Liver (tissue), 9 donors: ENCODE data around the gene RAB6B. TPM values are rescaled to one million over a fixed set of nuclear protein-coding genes. Genes with fewer than 3 reads are reported as not detected.

Experiments
- DNase-seq: peaks from one replicate; pipeline ENCODE4 v3.0.0-alpha.2; 2017; ENCODE audit warnings: low spot score
- H3K27ac ChIP-seq, 2 donors: one replicate each; pipeline ENCODE4 v1.7.0; 2013; ENCODE audit warnings: inconsistent platforms in 2 of 2, low read length in 2 of 2, control low read depth in 1 of 2, low read depth in 1 of 2, mild to moderate bottlenecking in 1 of 2
- H3K27me3 ChIP-seq, 4 donors: one replicate each; pipeline versions ENCODE4 v1.6.1 to v1.7.0; 2013; ENCODE audit warnings: low read length in 3 of 4, inconsistent platforms in 1 of 4, mild to moderate bottlenecking in 1 of 4, moderate library complexity in 1 of 4; ENCODE audit not compliant: control insufficient read depth in 4 of 4, insufficient read depth in 4 of 4
- H3K36me3 ChIP-seq, 4 donors: one replicate each; pipeline versions ENCODE4 v1.6.1 to v1.7.0; 2013; ENCODE audit warnings: low read length in 3 of 4, mild to moderate bottlenecking in 3 of 4, low read depth in 1 of 4, moderate library complexity in 1 of 4; ENCODE audit not compliant: control insufficient read depth in 4 of 4, insufficient read depth in 3 of 4
- H3K4me1 ChIP-seq, 4 donors: one replicate each; pipeline versions ENCODE4 v1.6.1 to v1.7.0; 2013; ENCODE audit warnings: low read length in 3 of 4, mild to moderate bottlenecking in 3 of 4, moderate library complexity in 1 of 4; ENCODE audit not compliant: control insufficient read depth in 4 of 4, insufficient read depth in 4 of 4
- H3K4me3 ChIP-seq, 3 donors: one replicate each; pipeline versions ENCODE4 v1.6.1 to v1.7.0; 2013; ENCODE audit warnings: low read length in 3 of 3, control low read depth in 1 of 3, low read depth in 1 of 3, mild to moderate bottlenecking in 1 of 3
- H3K9ac ChIP-seq, 2 donors: one replicate each; pipeline ENCODE4 v1.7.0; 2013; ENCODE audit warnings: low read length in 2 of 2, mild to moderate bottlenecking in 2 of 2, moderate library complexity in 2 of 2, control low read depth in 1 of 2, low read depth in 1 of 2
- H3K9me3 ChIP-seq, 4 donors: one replicate each; pipeline versions ENCODE4 v1.6.1 to v1.7.0; 2013; ENCODE audit warnings: low read length in 3 of 4; ENCODE audit not compliant: control insufficient read depth in 4 of 4
- EGR1 ChIP-seq, 2 donors: IDR thresholded peaks; 2 replicates each; pipeline ENCODE4 v1.6.1; 2016 to 2018; ENCODE audit warnings: antibody characterized with exemption in 2 of 2, low read depth in 2 of 2
- FOXA1 ChIP-seq: IDR thresholded peaks from 2 replicates; pipeline ENCODE4 v1.6.1; 2016; ENCODE audit warnings: antibody characterized with exemption
- GABPA ChIP-seq, 2 donors: IDR thresholded peaks in 1 of 2; conservative IDR thresholded peaks in 1 of 2; 2 replicates each; pipeline ENCODE4 v1.6.1; 2016; ENCODE audit warnings: antibody characterized with exemption in 2 of 2, mild to moderate bottlenecking in 1 of 2, moderate library complexity in 1 of 2
- HNF4A ChIP-seq, 2 donors: conservative IDR thresholded peaks; 2 replicates each; pipeline ENCODE4 v1.6.1; 2016; ENCODE audit warnings: antibody characterized with exemption in 2 of 2, mild to moderate bottlenecking in 2 of 2
- HNF4G ChIP-seq: IDR thresholded peaks from 2 replicates; pipeline ENCODE4 v1.6.1; 2016; ENCODE audit warnings: antibody characterized with exemption
- JUND ChIP-seq, 2 donors: IDR thresholded peaks; 2 replicates each; pipeline ENCODE4 v1.6.1; 2016; ENCODE audit warnings: antibody characterized with exemption in 2 of 2
- NR2F2 ChIP-seq: IDR thresholded peaks from 2 replicates; pipeline ENCODE4 v1.6.1; 2016; ENCODE audit warnings: antibody characterized with exemption
- RAD21 ChIP-seq, 2 donors: IDR thresholded peaks; 2 replicates each; pipeline ENCODE4 v1.6.1; 2016; ENCODE audit warnings: antibody characterized with exemption in 2 of 2, mild to moderate bottlenecking in 2 of 2
- RXRA ChIP-seq, 2 donors: IDR thresholded peaks; 2 replicates each; pipeline ENCODE4 v1.6.1; 2017 to 2018; ENCODE audit warnings: antibody characterized with exemption in 2 of 2, mild to moderate bottlenecking in 1 of 2
- SP1 ChIP-seq: IDR thresholded peaks from 2 replicates; pipeline ENCODE4 v1.6.1; 2018; ENCODE audit warnings: antibody characterized with exemption, mild to moderate bottlenecking
- TAF1 ChIP-seq: conservative IDR thresholded peaks from 2 replicates; pipeline ENCODE4 v1.6.1; 2016; ENCODE audit warnings: antibody characterized with exemption, mild to moderate bottlenecking
- YY1 ChIP-seq: IDR thresholded peaks from 2 replicates; pipeline ENCODE4 v1.6.1; 2016; ENCODE audit warnings: antibody characterized with exemption, mild to moderate bottlenecking
- WGBS: extraction: QIAGEN DNeasy Blood & Tissue Kit; methylation state at CpG from one replicate; pipeline ENCODE4 v1.1.7; 2013; 5-methylcytosine and 5-hydroxymethylcytosine counted together
- polyA plus RNA-seq, 2 donors: library from polyadenylated mRNA; stranded (reverse) in 1 of 2; unstranded in 1 of 2; fragments of 200-250 nt in 1 of 2; fragments of >200 nt in 1 of 2; fragmentation: Nextera tagmentation in 1 of 2; extraction: Ambion mirVana in 1 of 2; gene quantifications; one replicate each; pipeline versions ENCODE4 v1.2.1 to v1.2.3, GENCODE V29; 2013 to 2015
- total RNA-seq, 2 donors: library from RNA; depleted of rRNA; stranded (reverse); fragments of >200 nt; gene quantifications; one replicate each; pipeline ENCODE4 v1.2.3, GENCODE V29; 2014
- TF ChIP-seq, protein P1 (sequence below): IDR thresholded peaks from 2 replicates; pipeline ENCODE4 v1.6.1; 2016; ENCODE audit warnings: antibody characterized with exemption
- TF ChIP-seq, protein P2 (sequence below): IDR thresholded peaks from 2 replicates; pipeline ENCODE4 v1.6.1; 2016; ENCODE audit warnings: antibody characterized with exemption
- TF ChIP-seq, protein P3 (sequence below): IDR thresholded peaks from 2 replicates; pipeline ENCODE4 v1.6.1; 2016; ENCODE audit warnings: antibody characterized with exemption, mild to moderate bottlenecking
- TF ChIP-seq, protein P4 (sequence below): fragments of 150-350 bp; IDR thresholded peaks from 2 replicates; pipeline ENCODE4 v1.5.1; 2017; ENCODE audit warnings: improper control_type of control experiment, low read depth, low read length; ENCODE audit not compliant: missing input control
- donor health status: healthy.
- donor health status: healthy.
- donor health status: healthy.
- donor health status: healthy.
- donor health status: healthy.

The RAB6B gene
- total and polyA plus RNA-seq, 4 donors: 0.08 to 2.8 (median 0.28) TPM

DNA sequence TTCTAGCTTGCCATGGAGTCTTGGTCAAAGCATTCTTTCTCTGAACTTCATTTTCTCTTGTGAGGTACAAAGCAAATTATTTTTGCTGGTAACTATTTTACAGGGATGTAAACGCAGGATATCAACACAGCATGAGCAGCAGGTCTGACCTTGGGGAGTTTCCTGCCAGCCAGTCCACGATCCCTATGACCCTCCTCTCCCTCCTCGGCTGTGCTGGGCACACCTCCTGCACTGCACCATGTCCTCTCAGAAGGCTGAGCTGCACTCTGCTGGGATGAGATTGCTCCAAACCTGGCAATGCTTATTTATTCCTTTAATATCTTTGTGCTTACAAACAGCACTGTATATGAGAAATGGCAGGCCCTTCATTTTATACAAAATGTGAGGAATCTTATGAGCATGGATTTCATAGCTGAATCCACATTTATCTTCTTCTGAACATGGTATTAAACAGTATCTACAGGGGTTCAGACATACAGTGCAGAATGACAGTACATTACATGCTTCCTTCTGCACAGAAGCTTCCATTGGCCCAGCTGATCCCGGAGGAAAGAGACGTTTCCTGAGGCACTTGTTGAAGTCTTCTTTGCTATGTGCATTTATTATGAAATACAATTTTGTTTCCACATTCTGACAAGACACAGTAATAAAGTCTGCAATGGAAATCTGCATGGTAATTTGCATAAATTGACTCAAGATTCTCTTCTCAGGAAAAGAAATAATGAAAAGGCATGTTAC, 41.2 kb downstream of the RAB6B start:
- no peak overlapping the region for H3K27ac ChIP-seq
- DNase-seq: no peak
- H3K27me3 ChIP-seq: no peaks in the 10 kb centered on the region
- no peak for TF ChIP-seq NR2F2
- TF ChIP-seq HNF4A (conservative IDR thresholded peaks at IDR 0.05): no peak
- no peak for TF ChIP-seq RXRA (IDR thresholded peaks at IDR 0.05)
- TF ChIP-seq FOXA1: no peak
- TF ChIP-seq YY1: no peak
- TF ChIP-seq EGR1 (IDR thresholded peaks at IDR 0.05; ENCODE audit: low read depth in 2 of 2): no peak
- TF ChIP-seq, protein P1, sequence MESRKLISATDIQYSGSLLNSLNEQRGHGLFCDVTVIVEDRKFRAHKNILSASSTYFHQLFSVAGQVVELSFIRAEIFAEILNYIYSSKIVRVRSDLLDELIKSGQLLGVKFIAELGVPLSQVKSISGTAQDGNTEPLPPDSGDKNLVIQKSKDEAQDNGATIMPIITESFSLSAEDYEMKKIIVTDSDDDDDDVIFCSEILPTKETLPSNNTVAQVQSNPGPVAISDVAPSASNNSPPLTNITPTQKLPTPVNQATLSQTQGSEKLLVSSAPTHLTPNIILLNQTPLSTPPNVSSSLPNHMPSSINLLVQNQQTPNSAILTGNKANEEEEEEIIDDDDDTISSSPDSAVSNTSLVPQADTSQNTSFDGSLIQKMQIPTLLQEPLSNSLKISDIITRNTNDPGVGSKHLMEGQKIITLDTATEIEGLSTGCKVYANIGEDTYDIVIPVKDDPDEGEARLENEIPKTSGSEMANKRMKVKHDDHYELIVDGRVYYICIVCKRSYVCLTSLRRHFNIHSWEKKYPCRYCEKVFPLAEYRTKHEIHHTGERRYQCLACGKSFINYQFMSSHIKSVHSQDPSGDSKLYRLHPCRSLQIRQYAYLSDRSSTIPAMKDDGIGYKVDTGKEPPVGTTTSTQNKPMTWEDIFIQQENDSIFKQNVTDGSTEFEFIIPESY: no peak
- TF ChIP-seq, protein P2, sequence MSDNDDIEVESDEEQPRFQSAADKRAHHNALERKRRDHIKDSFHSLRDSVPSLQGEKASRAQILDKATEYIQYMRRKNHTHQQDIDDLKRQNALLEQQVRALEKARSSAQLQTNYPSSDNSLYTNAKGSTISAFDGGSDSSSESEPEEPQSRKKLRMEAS: no peak
- TF ChIP-seq JUND (IDR thresholded peaks at IDR 0.05): no peak
- TF ChIP-seq, protein P3, sequence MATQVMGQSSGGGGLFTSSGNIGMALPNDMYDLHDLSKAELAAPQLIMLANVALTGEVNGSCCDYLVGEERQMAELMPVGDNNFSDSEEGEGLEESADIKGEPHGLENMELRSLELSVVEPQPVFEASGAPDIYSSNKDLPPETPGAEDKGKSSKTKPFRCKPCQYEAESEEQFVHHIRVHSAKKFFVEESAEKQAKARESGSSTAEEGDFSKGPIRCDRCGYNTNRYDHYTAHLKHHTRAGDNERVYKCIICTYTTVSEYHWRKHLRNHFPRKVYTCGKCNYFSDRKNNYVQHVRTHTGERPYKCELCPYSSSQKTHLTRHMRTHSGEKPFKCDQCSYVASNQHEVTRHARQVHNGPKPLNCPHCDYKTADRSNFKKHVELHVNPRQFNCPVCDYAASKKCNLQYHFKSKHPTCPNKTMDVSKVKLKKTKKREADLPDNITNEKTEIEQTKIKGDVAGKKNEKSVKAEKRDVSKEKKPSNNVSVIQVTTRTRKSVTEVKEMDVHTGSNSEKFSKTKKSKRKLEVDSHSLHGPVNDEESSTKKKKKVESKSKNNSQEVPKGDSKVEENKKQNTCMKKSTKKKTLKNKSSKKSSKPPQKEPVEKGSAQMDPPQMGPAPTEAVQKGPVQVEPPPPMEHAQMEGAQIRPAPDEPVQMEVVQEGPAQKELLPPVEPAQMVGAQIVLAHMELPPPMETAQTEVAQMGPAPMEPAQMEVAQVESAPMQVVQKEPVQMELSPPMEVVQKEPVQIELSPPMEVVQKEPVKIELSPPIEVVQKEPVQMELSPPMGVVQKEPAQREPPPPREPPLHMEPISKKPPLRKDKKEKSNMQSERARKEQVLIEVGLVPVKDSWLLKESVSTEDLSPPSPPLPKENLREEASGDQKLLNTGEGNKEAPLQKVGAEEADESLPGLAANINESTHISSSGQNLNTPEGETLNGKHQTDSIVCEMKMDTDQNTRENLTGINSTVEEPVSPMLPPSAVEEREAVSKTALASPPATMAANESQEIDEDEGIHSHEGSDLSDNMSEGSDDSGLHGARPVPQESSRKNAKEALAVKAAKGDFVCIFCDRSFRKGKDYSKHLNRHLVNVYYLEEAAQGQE: no peak
- TF ChIP-seq RAD21 (IDR thresholded peaks at IDR 0.05): no peak
- no peak for TF ChIP-seq SP1
- TF ChIP-seq HNF4G: no peak
- TF ChIP-seq GABPA (IDR thresholded peaks at IDR 0.05 in 1 of 2, conservative IDR thresholded peaks at IDR 0.05 in 1 of 2): no peak
- H3K9me3 ChIP-seq: no peaks in the 10 kb centered on the region
- no peaks in the 10 kb centered on the region for H3K36me3 ChIP-seq
- H3K9ac ChIP-seq: no peak overlapping the region
- H3K4me1 ChIP-seq: no peaks in the 10 kb centered on the region
- 73% methylated on average over 5 of the region's 5 CpGs for whole genome bisulfite sequencing
- no peak overlapping the region for H3K4me3 ChIP-seq

DNA sequence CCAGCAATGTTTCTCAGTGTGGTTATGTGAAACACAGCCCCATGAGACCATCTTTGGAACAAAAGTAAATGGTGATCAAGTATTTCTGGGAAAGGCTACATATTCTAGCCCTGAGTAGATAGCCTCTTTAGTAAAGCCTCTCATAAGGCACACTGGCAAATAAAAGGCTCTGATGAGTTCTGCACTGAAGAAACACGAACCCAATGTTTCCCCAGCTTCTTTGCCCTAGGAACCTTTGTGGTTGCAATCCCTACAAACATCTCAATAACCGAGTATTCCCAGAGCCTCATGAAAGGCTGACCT, 41.8 kb downstream of the RAB6B start:
- TF ChIP-seq SP1 (no peak), YY1 (no peak), FOXA1 (no peak), EGR1 (IDR thresholded peaks at IDR 0.05; ENCODE audit: low read depth in 2 of 2) (no peak), HNF4G (no peak), RXRA (IDR thresholded peaks at IDR 0.05) (no peak), NR2F2 (no peak), JUND (IDR thresholded peaks at IDR 0.05) (no peak), TAF1 (no peak)
- TF ChIP-seq, protein P4, sequence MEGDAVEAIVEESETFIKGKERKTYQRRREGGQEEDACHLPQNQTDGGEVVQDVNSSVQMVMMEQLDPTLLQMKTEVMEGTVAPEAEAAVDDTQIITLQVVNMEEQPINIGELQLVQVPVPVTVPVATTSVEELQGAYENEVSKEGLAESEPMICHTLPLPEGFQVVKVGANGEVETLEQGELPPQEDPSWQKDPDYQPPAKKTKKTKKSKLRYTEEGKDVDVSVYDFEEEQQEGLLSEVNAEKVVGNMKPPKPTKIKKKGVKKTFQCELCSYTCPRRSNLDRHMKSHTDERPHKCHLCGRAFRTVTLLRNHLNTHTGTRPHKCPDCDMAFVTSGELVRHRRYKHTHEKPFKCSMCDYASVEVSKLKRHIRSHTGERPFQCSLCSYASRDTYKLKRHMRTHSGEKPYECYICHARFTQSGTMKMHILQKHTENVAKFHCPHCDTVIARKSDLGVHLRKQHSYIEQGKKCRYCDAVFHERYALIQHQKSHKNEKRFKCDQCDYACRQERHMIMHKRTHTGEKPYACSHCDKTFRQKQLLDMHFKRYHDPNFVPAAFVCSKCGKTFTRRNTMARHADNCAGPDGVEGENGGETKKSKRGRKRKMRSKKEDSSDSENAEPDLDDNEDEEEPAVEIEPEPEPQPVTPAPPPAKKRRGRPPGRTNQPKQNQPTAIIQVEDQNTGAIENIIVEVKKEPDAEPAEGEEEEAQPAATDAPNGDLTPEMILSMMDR: no peak
- Histone ChIP-seq H3K9me3 (no peaks in the 10 kb centered on the region), H3K27me3 (no peaks in the 10 kb centered on the region), H3K9ac (no peak overlapping the region), H3K4me3 (no peak overlapping the region), H3K27ac (no peak overlapping the region), H3K36me3 (no peaks in the 10 kb centered on the region), H3K4me1 (no peaks in the 10 kb centered on the region)
- WGBS: 90% methylated on average over 2 of the region's 2 CpGs
- no peak for DNase-seq
